HG03558 (cell line): ENCODE data around the gene MPZL3.

Experiments used
- ATAC-seq: cut with Tn5 transposase; IDR thresholded peaks from one replicate; pipeline ENCODE4 v1.9.1; 2021; ENCODE audit warnings: moderate number of reproducible peaks; ENCODE audit not compliant: unreplicated experiment; ENCODE audit errors: extremely low read depth

MPZL3 gene

GRCh38 chr11:118214210-118214914 is 37.8 kb downstream of the MPZL3 start:
- ATAC-seq: no peak

DNA sequence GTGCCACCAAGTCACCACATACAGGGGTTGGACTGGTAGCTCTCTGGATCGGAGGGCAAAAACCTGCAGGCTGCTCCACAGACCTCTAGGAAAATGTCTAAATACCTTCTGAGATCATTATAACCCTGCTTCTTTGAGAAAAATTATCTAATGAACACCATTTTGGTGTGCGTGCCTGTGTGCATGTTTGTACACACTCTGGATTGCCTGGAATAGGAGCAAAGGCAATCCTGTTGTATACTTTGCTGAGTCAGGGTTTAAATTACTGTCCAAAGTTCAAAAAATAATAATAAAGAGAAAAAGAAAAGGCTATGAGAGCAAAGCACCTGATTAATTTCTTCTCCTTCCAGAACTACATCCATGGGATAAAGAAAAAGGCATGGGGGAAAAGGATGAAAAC is 38.4 kb downstream of the MPZL3 start:
- no peak for ATAC-seq

DNA sequence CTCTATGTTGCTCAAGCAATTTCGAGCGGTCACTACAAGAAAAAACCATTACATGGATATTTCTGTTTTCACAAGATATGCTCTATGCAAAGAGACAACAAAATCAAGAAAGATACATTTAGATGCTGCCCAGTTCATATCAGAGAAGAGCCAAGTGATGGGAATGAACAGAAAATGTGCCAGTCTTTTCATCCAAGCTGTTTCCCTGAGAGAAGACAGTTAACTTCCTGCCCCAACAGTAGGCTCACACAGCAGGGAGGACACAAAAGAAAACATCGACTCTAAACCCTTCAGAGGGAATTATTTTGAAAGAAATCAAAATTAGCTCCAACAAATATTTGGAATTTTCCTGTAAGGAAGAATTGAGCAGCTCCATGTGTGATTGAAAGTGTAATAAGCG is 39.0 kb downstream of the MPZL3 start:
- no peak for ATAC-seq

- no peak for ATAC-seq
These were observed 39.4 kb downstream of the MPZL3 start for GRCh38 chr11:118212781-118213191.

DNA sequence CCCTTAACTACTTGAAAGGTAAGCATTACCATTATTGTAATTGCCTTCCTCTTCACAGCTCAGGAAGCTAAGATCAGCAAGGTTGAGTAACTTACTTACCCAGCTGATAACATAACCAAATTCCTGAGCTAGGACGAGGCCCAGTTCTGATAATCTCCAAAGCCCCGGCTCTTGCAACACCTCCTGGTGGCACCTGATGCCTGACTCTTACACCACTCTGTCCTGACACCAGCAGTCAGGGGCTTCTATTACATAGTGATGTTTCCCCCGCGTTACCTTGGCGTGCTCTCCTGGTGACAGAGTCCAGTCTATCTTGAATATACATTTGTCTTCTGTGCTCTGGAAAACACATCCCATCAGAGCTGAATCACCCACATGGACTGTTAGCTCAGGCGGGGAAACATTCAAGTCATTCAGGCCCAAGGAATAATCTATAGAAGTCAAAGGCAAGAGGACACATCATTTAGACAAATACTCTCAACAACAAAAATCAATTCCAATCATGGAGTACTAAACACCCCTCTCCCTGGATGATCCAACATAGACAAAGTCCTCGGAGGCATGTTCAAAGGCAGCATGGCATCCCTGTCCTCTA is 39.9 kb downstream of the MPZL3 start:
- ATAC-seq: no peak

DNA sequence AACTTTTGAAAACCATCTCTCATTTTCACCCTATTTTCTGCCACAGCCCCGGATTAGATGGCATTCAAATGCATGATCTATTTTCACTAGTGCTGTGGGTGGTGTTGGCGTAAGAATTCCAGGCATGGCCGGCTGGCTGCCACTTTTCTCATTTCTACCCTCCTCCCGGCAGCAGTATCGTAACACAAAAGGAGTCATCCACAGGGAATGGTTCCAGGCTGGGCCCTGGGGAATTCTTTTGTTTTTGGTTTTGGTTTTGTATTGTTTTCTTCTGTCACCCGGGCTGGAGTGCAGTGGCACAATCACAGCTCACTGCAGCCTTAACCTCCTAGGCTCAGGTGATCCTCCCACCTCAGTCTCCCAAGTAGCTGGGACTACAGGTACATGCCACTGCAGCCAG is 41.2 kb downstream of the MPZL3 start:
- no peak for ATAC-seq

DNA sequence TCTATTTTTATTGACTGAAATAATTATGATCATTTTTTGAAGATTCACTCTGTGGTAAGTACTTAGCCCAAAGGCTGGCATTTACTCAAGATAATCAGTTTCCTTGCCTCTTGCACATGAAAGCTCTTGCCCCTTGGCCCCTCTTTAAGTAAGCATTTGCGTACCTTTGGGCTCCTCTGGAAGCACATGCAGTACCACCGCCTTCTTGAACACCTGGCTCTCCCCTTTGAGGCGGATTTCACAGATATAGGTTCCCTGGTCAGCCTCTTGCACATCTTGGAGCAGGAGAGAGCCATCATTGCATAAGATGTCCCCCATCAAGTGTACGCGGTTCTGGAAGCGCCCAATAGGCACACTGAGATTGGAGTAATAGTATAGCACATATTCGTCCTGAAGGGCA is 41.8 kb downstream of the MPZL3 start:
- ATAC-seq: no peak

- ATAC-seq: no peak
These were observed 43.1 kb downstream of the MPZL3 start for GRCh38 chr11:118209033-118209432.

- ATAC-seq: no peak
These were observed 45.1 kb downstream of the MPZL3 start for GRCh38 chr11:118207079-118207478.

GRCh38 chr11:118206391-118207031 is 45.7 kb downstream of the MPZL3 start:
- ATAC-seq: no peak

DNA sequence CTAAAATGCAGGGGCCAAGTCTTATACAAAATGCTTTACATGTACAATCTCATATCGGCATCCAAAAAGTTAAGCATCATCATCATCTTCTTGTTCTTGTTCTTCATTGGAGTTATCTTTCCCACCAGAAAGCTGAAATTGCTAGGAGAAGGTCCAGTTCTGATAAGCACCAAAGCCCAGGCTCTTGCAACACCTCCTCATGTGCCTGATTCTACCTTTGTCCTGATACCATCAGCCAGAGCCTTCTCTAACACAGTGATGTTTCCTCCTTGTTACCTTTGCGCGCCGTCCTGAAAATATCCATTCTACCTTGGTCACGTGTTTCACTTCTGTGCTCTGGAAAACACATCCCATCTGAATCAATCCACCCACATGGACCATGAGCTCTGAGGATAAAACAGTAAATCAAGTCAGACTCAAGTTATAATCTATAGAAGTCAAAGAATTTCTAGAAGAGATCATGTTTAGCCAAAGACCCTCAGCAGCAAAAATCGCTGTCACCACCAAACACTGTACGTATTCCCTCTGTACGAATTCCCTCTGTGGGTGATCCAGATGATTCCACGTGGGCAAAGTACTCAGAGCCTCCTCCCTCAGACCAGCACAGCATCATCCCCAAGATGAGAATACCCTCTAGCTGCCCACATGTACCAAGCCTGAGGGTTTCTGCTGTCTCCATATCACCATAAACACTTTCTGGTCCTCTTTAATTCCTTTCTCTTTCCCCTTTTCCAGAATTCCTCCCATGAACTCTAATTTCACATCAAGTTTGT is 46.4 kb downstream of the MPZL3 start:
- ATAC-seq: no peak

GRCh38 chr11:118202599-118203422 is 49.4 kb downstream of the MPZL3 start:
- no peak for ATAC-seq

DNA sequence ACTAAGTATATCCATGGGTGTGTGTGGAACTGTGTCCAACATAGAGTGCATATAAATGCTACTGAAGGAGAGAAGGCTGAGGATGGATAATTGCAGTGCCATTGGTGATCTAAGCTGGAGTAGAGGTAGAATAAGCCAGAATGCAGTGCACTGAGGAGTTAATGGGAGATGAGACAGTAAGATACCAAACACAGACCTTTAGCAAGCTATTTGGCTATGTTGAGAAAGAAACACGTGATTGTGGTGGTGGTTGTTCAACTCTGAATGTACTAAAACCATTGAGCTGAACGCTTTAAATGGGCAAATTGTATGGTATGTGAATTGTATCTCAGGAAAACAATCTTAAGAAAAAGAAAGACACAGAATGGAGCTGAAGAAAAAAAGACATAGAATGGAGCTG is 50.2 kb downstream of the MPZL3 start:
- ATAC-seq: no peak

- no peak for ATAC-seq
These were observed 51.1 kb downstream of the MPZL3 start for GRCh38 chr11:118200901-118201680.

- ATAC-seq: no peak
These were observed 51.7 kb downstream of the MPZL3 start for GRCh38 chr11:118200497-118200896.

DNA sequence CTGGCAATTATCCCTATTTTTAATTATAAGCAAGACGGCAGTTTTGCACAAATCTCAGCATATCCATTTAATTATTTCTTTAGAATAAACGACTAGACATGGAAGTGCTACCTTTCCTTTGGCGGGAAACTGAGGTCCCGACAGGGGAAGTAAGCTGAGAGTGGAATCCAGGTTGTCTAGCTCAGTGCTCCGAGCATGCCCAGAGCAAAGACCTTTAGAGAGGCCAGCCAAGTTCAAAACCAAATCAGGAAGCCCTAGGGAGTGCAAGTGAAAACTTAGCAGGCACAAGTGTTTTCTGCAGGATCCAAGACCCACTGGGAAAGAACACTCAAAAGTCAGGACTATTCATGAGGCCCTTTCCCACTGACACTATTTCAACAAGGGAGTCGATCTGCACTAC is 53.0 kb downstream of the MPZL3 start:
- ATAC-seq: no peak

- no peak for ATAC-seq
These were observed 53.8 kb downstream of the MPZL3 start for GRCh38 chr11:118198370-118198769.

DNA sequence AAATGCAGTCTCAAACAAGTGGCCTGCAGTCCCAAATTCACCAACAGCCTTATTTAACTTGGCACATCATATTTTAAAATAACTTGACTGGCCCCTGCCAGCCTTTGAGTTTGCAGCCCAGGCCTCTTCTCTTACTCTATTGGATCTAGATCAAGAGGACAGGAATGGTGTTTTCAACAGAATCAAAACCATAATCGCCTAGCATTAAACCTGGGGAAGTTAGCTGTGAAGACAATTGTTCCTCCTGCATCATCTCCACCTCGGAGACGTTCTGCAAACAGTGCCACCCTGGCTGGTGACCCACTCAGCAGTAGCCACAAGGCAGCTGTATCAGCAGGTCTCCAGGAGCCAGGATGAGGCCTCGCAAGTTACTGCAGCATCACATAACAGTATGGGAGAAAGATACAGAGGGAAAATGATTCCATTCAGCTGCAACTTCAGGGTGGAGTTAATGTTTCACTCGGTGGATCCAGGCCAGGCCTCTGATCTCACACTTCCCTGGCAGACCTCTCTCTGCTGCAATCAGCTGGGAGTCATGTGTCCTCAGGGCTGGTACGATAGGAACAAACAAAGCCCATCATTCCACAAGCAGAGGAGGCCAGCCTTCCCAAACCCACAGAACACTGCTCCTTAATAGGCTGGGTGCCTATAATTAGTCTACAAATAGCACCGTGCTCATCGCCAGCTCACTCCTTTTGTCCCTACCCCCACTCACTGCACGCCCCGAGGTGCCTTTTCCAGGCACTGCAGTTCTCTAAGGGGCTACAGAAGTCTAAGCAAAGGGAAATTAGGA is 57.1 kb downstream of the MPZL3 start:
- no peak for ATAC-seq
